Activated gamma-delta T cell (primary cell): Measurements from ENCODE around the gene ZWILCH.
"Not testable (repeated sequence)": the region's sequence is repeated elsewhere in the genome, so short reads cannot be mapped to it uniquely, and the experiment has no call there.

Experiments used
- DNase-seq: peaks from one replicate; lab custom pipeline; 2025; lab: John Stamatoyannopoulos, UW

ZWILCH gene

DNA sequence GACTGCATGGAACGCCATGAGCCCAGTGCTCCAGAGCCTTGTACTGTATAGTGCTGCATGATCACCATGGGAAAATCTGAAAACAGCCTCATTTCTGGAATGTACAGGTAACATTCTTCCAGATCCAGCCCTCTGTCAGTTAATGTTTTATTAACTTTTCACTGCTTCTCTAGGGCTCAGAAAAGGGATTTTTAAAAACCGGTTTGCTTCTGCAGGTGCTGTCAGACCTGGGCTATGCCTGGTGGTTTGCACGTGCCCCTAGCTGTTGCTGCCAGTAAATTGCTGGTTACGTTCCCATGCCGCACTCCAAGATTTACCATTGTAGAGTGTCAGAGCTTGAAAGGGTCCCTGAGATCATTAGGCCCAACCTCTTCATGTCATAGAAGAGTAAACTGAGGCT is 16.6 kb upstream of the ZWILCH start:
- no peak for DNase-seq

DNA sequence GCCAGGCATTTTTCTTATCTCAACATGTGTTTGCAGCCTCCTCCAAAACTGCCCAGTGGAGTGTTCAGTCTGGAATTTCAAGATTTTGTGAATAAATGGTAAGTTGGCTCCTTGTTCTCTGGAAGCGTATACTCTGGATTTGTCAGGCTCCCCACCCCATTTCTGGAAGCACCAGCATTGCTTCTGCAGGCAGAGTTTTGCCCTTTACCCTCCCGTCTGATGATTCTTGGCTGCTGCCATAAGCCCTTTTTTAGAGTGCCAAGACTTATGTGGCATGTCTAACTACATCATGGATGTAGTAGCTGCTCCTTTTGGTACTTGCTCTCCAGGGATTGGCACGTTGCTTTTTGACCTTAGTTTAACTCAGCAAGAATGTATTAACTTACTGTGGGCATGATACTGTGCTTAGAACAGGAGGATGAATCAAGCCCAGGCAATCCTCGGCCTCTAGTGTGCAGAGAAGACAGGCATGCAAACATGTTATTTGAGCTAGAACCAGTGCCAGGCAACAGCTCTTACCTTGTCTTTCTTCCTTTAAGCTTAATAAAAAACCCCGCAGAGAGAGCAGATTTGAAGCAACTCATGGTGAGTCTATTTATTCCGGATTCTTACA is 15.8 kb upstream of the ZWILCH start:
- DNase-seq = no peak

DNA sequence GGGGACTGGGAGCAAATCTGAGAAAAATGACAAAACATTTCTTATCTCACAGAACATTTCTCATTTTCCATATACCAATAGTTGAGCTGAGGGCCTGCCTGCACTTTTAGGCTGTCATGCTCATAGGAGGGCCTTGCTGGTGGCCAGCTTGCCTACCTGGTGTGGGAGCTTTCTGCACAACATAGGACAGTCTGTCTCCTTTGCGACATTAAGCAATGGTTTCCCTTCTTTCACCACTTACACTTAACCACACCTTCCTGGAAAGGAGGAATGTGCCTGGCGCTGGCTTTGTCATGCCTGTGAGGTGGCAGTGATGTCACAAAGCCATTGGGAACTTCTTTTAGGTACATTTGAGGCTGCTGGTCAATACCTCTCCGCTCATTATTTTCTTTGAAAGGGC is 13.3 kb upstream of the ZWILCH start:
- DNase-seq = no peak

DNA sequence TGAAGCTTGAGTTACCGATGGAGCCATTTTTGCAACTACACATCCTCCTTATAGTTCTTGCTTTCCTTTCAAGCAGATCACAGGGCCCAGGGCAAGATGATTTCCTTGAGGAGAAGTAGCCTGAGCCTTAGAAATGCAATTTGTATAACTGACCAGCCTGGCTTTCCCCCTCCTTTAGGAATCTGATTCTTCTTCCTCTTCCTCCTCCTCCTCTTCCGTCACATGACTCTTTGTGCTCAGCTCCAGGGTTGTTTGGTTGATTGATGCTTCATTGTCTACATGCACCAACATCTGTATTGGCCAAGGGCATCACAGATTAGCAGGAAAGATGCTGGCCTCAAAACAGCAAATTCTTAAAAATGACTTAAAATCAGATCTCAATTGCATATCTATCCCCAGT is 10.9 kb upstream of the ZWILCH start:
- no peak for DNase-seq

DNA sequence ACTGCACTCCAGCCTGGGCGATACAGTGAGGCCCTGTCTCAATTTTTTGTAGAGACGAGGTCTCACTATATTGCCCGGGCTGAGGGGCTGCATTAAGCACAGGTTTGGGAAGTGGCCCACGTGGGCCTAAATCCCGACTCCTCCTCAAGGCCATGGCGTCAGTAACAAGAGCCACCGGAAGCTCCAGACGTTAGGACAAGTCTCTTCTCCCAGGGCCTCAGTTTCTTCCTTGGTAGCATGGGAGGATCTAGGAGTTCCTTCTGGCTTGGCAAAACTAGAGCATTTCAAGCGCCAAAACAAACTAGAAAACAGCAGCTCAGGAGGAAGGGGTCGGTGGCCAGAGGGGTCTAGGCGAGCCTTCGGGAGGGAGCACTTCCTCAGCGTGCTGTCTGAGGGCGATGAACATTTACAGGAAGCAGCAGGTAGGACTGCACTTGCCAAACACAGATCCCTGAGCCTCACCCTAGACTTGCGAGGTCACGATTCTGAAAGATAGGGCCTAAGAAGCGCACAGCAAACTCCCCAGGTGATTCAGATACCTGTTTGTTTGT is 8.1 kb upstream of the ZWILCH start:
- DNase-seq = no peak

DNA sequence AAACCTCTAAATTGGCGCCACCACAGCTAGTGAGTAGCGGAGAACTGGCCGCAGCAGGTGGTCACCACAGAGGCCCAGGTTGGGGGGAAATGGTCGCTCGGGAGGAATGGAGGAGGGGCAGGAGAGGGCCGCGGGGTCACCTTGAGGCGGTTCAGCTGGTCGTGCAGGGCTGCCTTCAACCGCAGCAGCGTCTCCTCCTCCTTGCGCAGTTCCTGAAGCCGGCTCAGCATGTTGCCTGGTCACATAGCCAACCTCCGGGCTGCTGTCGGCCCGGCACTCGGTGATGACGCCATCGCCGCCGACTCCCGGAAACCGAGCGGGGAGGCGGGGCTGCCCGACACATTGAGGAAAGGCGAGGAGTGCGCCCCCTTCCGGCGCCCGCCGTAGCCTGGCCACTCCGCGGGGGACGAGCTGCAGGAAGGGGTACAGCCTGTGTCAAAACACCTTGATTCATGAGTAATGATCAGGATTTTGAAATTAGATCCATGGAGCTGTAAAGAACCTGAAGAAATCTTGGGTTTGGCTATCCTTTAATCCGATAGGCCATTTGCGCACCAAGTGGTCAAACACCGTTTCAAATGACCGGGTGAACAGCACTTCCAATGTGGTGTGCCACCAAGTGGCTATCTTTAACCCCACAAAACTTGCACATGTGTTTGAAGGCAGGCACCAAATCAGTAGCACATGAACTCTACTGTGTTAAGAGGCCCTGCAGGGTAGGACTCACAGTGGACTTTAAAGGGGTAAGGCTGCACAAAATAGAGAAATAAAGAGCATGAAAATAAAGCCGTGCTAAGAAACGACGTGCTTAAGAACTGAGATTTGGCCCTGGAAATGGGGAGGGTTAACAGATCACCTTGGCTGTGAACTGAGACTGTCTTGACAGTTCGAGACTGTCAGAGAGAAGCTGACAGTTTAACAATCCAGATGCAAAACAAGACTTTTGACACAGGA is 7.3 kb upstream of the ZWILCH start, which contains the start of gene SNAPC5:
Gene SNAPC5, minus strand, starts transcription at position 261 of the 954 bp plus-strand sequence. Its CDS starts 31 bp downstream, at position 230.
- peak; percentile 97 for DNase-seq

DNA sequence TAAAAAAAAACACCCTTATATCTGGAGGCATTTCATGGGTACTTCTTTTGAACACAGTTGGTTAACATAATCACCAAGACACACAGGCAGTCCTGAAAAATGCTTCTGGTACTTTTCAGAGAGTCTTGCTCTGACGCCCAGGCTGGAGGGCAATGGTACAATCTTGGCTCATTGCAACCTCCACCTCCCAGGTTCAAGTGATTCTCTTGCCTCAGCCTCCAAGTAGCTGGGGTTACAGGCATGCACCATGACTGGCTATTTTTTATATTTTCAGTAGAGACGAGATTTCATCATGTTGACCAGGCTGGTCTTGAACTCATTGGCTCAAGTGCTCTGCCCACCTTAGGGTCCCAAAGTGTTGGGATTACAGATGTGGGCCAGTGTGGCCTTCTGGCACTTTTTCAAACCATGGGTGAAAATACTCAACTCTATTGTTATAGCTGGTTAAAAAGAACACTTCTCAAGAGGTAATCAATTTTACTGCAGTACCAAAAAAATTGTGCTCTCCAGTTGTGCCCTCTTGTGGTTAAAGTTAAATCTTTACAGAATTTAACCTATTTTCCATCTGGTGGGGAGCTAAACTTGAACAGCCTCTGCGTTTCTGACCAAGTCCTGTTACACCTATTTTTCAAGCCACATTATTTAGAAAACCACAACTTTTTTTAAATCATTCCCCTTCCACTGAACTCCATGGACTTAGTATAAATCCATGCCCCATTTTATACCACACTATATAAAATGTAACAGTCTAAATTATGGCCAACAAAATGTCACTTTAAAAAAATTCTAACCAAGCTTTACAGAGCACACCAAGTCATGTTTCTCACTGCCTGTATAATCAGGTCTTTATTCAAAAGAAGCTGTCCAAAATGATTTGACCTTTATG is 6.4 kb upstream of the ZWILCH start:
- DNase-seq = no peak

DNA sequence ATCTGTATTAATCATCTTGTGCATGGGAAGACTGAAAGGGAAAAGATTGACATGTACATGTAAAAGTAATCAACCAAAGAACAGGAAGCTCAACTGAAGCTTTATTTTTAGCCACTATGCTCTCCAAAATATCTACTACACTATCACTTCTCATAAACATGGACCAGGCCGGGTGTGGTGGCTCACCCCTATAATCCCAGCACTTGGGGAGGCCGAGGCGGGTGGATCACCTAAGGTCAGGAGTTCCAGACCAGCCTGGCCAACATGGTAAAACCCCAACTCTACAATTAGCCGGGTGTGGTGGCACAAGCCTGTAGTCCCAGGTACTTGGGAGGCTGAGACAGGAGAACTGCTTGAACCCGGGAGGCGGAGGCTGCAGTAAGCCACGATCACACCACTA is 4.8 kb upstream of the ZWILCH start:
- not testable (repeated sequence) for DNase-seq

DNA sequence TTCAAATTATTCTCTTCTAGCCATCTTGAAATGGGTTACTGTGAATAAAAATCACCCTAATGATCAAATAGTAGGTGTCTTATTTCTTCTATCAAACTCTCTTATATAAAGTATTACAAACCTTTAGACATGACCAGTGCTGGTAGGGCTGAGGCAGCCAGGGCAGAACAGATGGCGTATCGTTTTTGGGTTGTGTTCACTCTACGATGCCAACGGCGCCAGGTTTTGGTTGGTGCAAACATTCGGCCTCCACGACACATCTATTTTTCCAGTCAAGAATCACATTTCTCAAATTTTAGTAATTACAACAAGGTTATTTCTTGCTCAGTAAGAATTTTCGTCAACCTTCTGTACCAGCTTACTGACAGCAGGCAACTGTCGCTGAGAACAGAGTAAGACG is 2.6 kb upstream of the ZWILCH start:
- DNase-seq = no peak

DNA sequence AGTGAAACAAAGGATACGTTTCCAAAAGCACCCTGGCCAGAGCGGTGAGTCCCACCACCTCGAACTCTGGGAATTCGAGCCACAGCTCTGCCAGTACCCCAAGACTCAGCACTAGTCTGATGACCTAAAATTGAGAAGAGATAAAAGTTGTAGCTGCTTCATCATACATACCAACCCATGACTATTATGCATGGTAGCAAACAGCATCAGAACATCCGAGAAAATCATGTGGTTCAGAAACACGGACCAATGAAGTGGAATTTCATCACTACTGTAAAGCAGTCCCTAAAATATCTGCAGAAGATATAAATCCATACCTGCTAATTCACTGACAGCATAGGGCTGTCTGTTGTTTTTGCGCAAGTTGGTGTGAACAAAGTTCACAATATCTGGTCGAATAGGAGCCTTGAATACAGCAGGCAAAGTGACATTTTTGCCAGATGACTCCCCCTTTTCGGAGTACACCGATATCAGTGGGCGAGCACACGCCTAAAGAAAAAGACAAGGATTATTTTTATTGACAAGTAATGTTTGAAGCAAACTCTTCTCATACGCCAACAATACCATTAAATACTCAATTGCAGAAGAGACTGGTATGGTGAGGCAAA is 2.0 kb upstream of the ZWILCH start:
- DNase-seq = not testable (repeated sequence)

DNA sequence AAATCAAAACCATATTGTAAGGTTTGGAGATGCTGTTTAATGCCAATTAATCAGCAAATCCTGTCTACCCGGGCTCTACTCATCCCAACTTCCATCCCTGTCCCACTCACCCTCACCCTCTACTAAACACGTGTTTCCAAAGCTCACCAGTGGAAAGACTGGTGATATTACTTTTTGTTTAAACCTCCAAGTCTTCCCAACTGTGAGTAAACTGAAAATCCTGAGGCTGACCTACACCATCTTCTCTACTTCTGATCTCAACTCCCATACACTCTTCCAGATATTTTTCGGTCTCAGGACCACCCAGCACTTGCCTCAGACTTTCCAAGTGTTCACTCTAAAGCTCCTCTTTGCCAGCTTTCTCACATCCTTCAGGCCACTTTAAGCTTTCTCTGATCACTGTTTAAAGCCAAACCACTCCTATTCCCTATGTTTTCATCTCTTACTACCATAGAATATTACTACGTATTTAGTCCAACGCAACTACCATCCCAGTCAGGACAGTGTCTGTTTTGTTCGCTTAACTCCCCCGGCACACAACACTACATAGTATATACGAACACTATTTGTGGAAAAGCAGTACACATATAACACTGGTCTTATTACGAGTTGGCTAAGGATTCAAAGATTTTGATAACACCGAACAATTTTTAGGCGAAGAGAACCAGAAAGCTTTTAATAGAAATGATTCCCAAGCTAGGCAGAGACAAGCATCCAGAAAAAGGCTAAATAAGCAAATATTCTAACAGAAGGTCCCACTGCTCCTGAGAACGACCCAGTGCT is 1.2 kb upstream of the ZWILCH start:
- no peak for DNase-seq

DNA sequence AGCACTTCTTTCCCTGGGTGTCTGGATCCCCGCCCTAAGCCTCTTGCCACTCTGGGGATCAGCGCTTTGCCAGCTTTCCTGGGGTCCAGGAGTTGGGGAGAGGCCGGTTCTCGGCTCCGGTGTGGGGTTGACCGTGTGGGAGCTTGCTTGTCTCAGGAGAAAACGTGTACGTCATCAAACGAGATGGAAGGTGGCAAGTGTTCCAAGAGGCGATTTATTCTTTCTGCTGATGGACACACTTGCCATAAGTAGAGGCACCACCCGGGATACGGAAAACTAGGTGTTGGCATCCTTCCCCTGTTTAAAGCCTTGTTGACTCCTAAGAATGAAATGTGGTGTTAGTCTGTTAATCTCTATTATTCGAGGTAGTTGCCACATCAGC is 295 bp downstream of the ZWILCH start:
- no peak for DNase-seq

DNA sequence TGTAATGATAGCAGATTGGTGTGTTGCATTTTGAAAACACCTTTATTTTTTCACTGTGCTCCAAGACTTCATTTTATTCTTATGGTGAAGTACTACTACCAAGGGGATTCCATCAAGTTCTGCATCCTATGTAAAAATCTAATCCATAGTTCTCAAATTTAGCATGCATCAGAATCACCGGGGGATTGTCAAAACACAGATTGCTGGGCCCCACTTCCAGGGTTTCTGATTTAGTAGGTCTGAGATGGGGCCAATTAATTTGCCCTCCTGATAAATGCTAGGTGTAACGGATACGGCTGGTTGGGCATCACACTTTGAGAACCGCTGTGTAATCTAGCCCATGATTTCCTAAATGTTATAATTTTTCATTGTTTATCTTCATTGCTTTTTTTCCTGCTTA is 692 bp downstream of the ZWILCH start:
- DNase-seq = no peak

DNA sequence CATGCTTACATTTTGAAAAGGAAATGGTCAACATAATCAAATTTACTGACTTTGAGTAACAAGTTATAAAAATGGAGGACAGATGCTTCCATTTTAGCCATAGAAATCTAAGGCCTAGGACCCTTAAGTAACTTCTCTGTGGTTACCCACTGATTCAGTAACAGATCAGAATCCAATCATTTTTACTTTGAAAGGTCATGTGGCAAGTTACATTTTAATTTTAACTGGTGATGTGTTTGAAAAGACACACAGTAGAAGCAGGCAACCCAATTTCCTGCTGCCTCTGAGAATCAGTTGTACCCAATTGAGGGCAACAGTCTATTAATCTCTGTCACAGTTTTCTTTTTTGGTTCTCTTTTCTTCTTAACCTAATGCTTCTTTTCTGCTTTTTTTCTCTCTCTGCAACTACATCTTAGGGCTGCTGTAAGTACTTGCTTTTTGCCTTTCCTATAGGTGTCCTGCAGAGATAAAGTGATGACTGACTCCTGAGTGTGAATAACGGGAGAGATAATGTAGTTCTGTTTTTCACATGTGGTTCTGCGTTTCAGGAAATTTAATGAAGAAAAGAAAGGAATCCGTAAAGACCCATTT is 3.3 kb downstream of the ZWILCH start:
- DNase-seq = no peak

DNA sequence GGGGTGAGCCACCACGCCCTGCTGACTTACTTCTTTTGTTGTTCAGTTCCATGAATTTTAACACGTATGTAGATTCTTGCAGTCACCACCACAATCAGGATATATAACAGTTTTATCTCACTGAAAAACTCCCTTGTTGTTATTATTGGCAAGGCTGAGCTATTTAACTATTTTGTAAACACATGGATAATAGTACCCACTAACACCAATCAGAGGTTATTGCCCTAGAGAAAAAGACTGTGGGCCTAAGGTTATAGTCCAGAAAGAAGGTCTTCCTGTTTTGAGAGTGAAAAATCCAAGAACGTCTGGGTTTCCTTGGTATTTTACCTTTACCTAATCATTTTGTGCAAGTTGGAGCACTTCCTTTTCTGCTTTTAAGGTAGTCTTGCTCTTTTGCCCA is 9.5 kb downstream of the ZWILCH start:
- DNase-seq = no peak

DNA sequence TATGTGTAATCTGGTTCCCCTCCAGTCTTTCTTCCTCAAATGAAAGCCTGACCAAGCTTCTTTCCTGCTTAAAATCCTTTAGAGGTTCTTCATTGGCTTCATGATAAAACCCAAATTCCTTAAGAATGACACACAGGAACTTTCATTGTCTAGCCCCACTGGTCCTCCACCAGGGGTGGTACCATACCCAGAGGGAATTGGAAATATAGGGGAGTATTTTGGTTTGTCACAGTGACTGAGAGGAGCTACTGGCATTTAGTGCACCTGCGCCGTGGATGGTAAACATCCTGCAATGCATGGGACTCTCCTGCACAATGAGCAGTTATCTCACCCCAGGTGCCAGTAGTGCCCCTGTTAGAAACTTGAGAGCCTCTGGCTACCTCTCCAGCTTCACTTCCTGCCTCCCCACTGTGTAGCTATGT is 10.8 kb downstream of the ZWILCH start:
- DNase-seq = no peak

DNA sequence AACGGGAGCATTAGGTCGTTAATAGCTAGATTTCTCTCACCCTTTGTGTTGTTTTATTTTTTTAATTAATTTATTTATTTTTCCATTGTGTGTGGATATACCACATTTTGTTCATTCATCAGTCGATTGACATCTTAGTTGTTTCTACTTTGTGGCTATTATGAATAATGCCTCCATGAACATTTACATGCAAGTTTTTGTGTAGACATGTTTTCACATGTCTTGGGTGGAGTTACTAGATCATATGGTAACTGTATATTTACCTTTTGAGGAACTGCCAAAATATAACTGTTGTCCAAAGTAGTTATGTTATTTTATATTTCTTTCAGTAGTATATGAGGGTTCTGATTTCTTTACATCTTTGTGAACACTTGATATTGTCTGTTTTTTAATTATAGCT is 18.8 kb downstream of the ZWILCH start:
- no peak for DNase-seq

DNA sequence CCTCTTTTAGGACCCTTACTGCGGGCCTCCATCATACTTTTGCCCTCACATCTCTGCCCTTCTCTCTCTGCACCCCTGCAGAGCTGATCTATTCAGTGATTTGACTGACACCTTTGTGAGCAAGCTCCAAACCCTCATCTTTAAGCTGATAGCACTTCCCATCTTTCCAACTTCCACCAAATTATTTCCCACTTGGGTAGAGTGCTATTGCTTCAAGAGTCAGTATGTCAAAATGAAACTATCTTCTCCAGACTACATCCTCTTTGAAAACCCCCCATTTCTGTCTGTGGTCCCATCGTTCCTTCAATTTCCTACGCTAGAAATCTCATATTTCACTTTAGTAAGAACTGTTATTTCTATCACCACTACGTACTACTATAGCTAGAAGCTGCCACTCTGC is 19.7 kb downstream of the ZWILCH start:
- DNase-seq = no peak

DNA sequence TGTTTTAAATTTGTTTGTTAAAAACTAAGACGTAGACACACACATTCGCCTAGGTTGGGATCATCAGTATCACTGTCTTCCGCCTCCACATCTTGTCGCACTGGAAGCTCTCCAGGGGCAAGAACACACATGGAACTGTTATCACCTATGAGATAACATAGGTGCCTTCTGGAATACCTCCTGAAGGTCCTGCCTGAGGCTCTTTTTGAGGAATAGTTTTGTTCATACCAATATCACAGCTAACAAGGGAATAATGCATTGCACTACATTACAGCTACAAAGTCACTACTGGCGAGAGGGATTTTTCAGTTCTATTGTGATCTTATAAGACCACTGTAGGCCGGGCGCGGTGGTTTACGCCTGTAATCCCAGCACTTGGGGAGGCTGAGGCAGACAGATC is 29.9 kb downstream of the ZWILCH start:
- no peak for DNase-seq

DNA sequence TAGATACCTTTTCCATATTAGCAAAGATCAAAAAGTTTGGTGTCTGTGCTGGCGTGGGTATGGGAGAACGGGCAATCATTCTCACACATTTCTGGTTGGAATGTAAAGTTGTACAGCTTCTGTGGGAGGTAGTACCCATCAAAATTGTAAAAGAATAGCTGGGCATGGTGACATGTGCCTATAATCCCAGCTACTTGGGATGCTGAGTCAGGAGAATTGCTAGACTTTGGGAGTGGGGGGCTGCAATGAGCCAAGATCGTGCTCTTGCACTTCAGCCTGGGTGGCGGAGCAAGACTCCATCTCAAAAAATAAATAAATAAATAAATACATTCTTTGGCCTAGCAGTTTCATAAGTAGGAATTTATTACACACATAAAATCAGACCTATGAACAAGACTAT is 37.8 kb downstream of the ZWILCH start:
- no peak for DNase-seq
